ENCODE results near the gene ROMO1.

- TF ChIP-seq CTCF (IDR thresholded peaks at IDR 0.05) (no peak), EP300 (IDR thresholded peaks at IDR 0.05) (no peak), POLR2A (IDR thresholded peaks at IDR 0.05) (no peak)
Measured at GRCh38 chr20:35673884-35674283, 25.3 kb upstream of the ROMO1 start.

All from gastroesophageal sphincter (tissue), 3 donors.